Measurements from ENCODE around the gene DISP2. TPM values are rescaled to one million over a fixed set of nuclear protein-coding genes. Genes with fewer than 3 reads are reported as not detected.

Gene DISP2
- total RNA-seq, 1 experiment from 2014 or later: 1.3 TPM

DNA sequence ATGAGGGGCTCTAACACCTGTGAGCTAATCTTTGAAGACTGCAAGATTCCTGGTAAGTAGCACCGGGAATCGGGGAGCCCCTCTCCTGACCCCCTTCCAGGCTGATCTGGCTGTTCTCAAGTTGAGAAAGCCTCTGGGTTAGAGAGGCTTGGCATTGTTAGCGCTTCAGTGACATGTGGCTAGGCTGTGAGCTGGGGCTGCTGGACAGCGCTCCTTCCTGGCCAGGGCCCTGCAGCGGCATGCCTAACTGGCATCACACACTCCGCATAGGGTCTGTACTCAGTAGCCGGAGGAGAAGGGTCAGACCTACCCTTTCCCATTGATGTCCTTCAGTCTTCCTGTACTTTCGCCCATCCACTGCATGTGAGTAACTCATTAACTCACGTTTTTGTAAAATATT lies 55.0 kb downstream of the DISP2 start:
- Mint-ChIP-seq H3K4me3 (ENCODE audit: low read depth, unreplicated experiment) (no peak overlapping the region), H3K9me3 (ENCODE audit: low read depth, unreplicated experiment) (no peaks in the 10 kb centered on the region), H3K36me3 (ENCODE audit: insufficient read depth, unreplicated experiment) (peaks cover 29% of the 10 kb centered on the region), H3K27me3 (ENCODE audit: unreplicated experiment) (no peaks in the 10 kb centered on the region), H3K4me1 (ENCODE audit: low read depth, unreplicated experiment) (peaks cover 10% of the 10 kb centered on the region), H3K27ac (ENCODE audit: unreplicated experiment) (no peak overlapping the region)
- BruUV-seq (replicated peaks): no TSS peak
- CTCF ChIA-PET: no interaction called here
- intact Hi-C loops (cut with micrococcal nuclease; ENCODE audit: unreplicated experiment): no loop called here
- no peak for DNase-seq
- TF ChIP-seq, protein P1, sequence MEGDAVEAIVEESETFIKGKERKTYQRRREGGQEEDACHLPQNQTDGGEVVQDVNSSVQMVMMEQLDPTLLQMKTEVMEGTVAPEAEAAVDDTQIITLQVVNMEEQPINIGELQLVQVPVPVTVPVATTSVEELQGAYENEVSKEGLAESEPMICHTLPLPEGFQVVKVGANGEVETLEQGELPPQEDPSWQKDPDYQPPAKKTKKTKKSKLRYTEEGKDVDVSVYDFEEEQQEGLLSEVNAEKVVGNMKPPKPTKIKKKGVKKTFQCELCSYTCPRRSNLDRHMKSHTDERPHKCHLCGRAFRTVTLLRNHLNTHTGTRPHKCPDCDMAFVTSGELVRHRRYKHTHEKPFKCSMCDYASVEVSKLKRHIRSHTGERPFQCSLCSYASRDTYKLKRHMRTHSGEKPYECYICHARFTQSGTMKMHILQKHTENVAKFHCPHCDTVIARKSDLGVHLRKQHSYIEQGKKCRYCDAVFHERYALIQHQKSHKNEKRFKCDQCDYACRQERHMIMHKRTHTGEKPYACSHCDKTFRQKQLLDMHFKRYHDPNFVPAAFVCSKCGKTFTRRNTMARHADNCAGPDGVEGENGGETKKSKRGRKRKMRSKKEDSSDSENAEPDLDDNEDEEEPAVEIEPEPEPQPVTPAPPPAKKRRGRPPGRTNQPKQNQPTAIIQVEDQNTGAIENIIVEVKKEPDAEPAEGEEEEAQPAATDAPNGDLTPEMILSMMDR (IDR thresholded peaks at IDR 0.05; ENCODE audit: unreplicated experiment): no peak

DNA sequence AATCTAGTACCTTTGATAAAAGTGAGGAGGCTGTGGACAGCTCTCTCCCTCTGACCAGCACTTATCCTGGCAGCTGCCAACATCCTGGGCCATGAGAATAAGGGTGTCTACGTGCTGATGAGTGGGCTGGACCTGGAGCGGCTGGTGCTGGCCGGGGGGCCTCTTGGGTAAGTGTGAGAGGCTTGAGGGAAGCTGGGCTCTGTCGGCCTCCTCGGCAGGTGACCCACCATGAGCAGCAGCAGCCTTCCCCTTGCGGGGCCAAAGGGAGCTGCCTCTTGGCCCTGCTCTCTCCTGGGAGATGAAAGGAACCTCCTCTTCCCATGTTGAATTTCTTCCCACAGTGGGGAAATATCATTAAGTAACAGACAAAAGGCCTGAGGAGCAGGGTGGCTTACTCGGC lies 56.8 kb downstream of the DISP2 start:
- H3K4me3 Mint-ChIP-seq (ENCODE audit: low read depth, unreplicated experiment): no peak overlapping the region
- peaks cover 10% of the 10 kb centered on the region for H3K4me1 Mint-ChIP-seq (ENCODE audit: low read depth, unreplicated experiment)
- CTCF ChIA-PET: no interaction called here
- H3K27me3 Mint-ChIP-seq (ENCODE audit: unreplicated experiment): no peaks in the 10 kb centered on the region
- H3K9me3 Mint-ChIP-seq (ENCODE audit: low read depth, unreplicated experiment): no peaks in the 10 kb centered on the region
- H3K27ac Mint-ChIP-seq (ENCODE audit: unreplicated experiment): no peak overlapping the region
- intact Hi-C loops (cut with micrococcal nuclease; ENCODE audit: unreplicated experiment): no loop called here
- no peak for DNase-seq
- TF ChIP-seq, protein P1 (IDR thresholded peaks at IDR 0.05; ENCODE audit: unreplicated experiment): no peak
- H3K36me3 Mint-ChIP-seq (ENCODE audit: insufficient read depth, unreplicated experiment): peaks cover 31% of the 10 kb centered on the region
- no TSS peak for BruUV-seq (replicated peaks)

DNA sequence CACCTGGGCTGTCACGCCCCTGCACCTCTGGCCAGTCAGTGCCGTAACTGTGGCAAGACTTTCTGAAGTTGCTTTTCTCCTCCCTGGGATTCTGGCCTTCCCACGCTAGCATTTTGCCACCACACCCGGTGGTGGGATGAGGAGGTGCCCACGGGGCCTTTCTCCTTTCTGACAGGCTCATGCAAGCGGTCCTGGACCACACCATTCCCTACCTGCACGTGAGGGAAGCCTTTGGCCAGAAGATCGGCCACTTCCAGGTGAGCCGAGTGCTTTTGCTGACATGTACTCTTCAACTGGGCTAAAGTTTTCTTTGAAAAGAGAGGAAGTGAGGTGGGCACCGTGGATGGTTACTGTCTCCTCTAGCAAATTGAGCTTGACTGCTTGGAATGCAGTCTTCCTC lies 57.2 kb downstream of the DISP2 start:
- Mint-ChIP-seq H3K4me1 (ENCODE audit: low read depth, unreplicated experiment) (peaks cover 10% of the 10 kb centered on the region), H3K36me3 (ENCODE audit: insufficient read depth, unreplicated experiment) (peaks cover 31% of the 10 kb centered on the region), H3K9me3 (ENCODE audit: low read depth, unreplicated experiment) (no peaks in the 10 kb centered on the region), H3K4me3 (ENCODE audit: low read depth, unreplicated experiment) (no peak overlapping the region), H3K27ac (ENCODE audit: unreplicated experiment) (no peak overlapping the region), H3K27me3 (ENCODE audit: unreplicated experiment) (no peaks in the 10 kb centered on the region)
- TF ChIP-seq, protein P1 (IDR thresholded peaks at IDR 0.05; ENCODE audit: unreplicated experiment): no peak
- BruUV-seq (replicated peaks): no TSS peak
- no peak for DNase-seq
- CTCF ChIA-PET: no interaction called here
- intact Hi-C loops (cut with micrococcal nuclease; ENCODE audit: unreplicated experiment): no loop called here

DNA sequence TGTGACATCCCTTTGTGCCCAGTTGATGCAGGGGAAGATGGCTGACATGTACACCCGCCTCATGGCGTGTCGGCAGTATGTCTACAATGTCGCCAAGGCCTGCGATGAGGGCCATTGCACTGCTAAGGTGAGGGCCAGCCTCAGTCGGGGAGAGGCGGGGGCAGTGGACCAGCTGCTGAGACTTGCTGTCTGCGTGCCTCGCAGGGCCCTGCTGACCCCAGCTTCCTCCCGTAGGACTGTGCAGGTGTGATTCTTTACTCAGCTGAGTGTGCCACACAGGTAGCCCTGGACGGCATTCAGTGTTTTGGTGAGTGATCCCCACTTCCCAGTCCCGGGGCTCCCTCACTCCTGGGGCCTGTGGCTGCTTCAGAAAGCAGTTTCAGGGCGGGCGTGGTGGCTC lies 58.0 kb downstream of the DISP2 start:
- TF ChIP-seq, protein P1 (IDR thresholded peaks at IDR 0.05; ENCODE audit: unreplicated experiment): no peak
- no peak overlapping the region for H3K27ac Mint-ChIP-seq (ENCODE audit: unreplicated experiment)
- CTCF ChIA-PET: no interaction called here
- H3K4me1 Mint-ChIP-seq (ENCODE audit: low read depth, unreplicated experiment): peaks cover 17% of the 10 kb centered on the region
- no TSS peak for BruUV-seq (replicated peaks)
- intact Hi-C loops (cut with micrococcal nuclease; ENCODE audit: unreplicated experiment): no loop called here
- H3K4me3 Mint-ChIP-seq (ENCODE audit: low read depth, unreplicated experiment): no peak overlapping the region
- no peaks in the 10 kb centered on the region for H3K27me3 Mint-ChIP-seq (ENCODE audit: unreplicated experiment)
- DNase-seq: no peak
- peaks cover 24% of the 10 kb centered on the region for H3K36me3 Mint-ChIP-seq (ENCODE audit: insufficient read depth, unreplicated experiment)
- no peaks in the 10 kb centered on the region for H3K9me3 Mint-ChIP-seq (ENCODE audit: low read depth, unreplicated experiment)

DNA sequence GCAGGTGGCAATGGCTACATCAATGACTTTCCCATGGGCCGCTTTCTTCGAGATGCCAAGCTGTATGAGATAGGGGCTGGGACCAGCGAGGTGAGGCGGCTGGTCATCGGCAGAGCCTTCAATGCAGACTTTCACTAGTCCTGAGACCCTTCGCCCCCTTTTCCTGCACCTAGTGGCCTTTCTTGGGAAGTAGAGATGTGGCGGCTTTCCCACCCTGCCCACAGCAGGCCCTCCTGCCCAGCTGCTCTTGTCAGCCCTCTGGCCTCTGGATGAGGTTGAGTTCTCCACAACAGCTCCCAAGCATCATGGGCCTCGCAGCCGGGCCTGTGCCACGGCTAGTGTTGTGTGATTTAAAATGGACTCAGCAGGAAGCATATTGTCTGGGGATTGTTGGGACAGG lies 60.1 kb downstream of the DISP2 start:
- intact Hi-C loops (cut with micrococcal nuclease; ENCODE audit: unreplicated experiment): no loop called here
- no peaks in the 10 kb centered on the region for H3K27me3 Mint-ChIP-seq (ENCODE audit: unreplicated experiment)
- no peak overlapping the region for H3K4me3 Mint-ChIP-seq (ENCODE audit: low read depth, unreplicated experiment)
- peaks cover 10% of the 10 kb centered on the region for H3K4me1 Mint-ChIP-seq (ENCODE audit: low read depth, unreplicated experiment)
- no peak overlapping the region for H3K27ac Mint-ChIP-seq (ENCODE audit: unreplicated experiment)
- DNase-seq: no peak
- no peaks in the 10 kb centered on the region for H3K9me3 Mint-ChIP-seq (ENCODE audit: low read depth, unreplicated experiment)
- peaks cover 15% of the 10 kb centered on the region for H3K36me3 Mint-ChIP-seq (ENCODE audit: insufficient read depth, unreplicated experiment)
- CTCF ChIA-PET: no interaction called here
- TF ChIP-seq, protein P1 (IDR thresholded peaks at IDR 0.05; ENCODE audit: unreplicated experiment): no peak
- BruUV-seq (replicated peaks): no TSS peak

Data from Calu3 (cell line).